ENCODE data around the gene E2F1.

The E2F1 gene

DNA sequence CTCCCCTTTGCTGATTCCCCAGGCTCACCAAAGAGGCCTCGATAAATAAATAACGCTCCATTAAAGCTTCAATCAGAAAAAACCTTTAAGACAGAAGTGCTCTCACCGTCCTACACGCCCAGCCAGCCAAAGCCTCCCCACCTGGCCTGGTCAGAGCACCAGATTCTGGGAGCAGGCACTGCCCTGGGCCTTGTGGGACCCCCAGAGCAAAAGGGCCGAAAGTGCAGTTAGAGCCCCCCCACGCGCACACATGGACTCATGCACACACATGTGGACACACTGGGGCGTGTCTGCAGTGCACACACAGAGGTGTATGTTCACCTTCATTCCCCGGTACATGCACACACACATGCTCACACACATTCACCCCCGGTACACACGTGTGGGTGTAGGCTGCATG lies 10.1 kb downstream of the E2F1 start:
- TF ChIP-seq, protein P1, sequence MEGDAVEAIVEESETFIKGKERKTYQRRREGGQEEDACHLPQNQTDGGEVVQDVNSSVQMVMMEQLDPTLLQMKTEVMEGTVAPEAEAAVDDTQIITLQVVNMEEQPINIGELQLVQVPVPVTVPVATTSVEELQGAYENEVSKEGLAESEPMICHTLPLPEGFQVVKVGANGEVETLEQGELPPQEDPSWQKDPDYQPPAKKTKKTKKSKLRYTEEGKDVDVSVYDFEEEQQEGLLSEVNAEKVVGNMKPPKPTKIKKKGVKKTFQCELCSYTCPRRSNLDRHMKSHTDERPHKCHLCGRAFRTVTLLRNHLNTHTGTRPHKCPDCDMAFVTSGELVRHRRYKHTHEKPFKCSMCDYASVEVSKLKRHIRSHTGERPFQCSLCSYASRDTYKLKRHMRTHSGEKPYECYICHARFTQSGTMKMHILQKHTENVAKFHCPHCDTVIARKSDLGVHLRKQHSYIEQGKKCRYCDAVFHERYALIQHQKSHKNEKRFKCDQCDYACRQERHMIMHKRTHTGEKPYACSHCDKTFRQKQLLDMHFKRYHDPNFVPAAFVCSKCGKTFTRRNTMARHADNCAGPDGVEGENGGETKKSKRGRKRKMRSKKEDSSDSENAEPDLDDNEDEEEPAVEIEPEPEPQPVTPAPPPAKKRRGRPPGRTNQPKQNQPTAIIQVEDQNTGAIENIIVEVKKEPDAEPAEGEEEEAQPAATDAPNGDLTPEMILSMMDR (IDR thresholded peaks at IDR 0.05; ENCODE audit: borderline replicate concordance, extremely low read depth, low read length, poor library complexity, severe bottlenecking) = no peak
- no peak for TF ChIP-seq EZH2 (IDR thresholded peaks at IDR 0.05; ENCODE audit: borderline replicate concordance, low read depth, low read length, severe bottlenecking)
- Histone ChIP-seq H3K36me3 (ENCODE audit: insufficient read depth, low read length) (peaks cover 55% of the 10 kb centered on the region), H3K4me3 (ENCODE audit: low read depth in 1 of 2, low read length in 2 of 2) (no peak overlapping the region), H3K4me2 (ENCODE audit: insufficient read depth, low read length) (no peak overlapping the region), H4K20me1 (ENCODE audit: insufficient read depth, low read length) (peaks cover 63% of the 10 kb centered on the region), H3K4me1 (ENCODE audit: insufficient read depth, low read length) (peaks cover 29% of the 10 kb centered on the region), H3K27me3 (ENCODE audit: insufficient read depth, low read length, poor library complexity) (no peaks in the 10 kb centered on the region), H3K27ac (ENCODE audit: low read length) (no peak overlapping the region), H2AFZ (ENCODE audit: low read depth, low read length) (no peak overlapping the region), H3K9ac (ENCODE audit: low read depth, low read length) (no peak overlapping the region), H3K79me2 (ENCODE audit: insufficient read depth, low read length) (peaks cover 18% of the 10 kb centered on the region), H3K9me3 (ENCODE audit: insufficient read depth, low read length, severe bottlenecking) (no peaks in the 10 kb centered on the region)
- DNase-seq (no peak), ATAC-seq (ENCODE audit: insufficient read depth, low read depth) (no peak)

DNA sequence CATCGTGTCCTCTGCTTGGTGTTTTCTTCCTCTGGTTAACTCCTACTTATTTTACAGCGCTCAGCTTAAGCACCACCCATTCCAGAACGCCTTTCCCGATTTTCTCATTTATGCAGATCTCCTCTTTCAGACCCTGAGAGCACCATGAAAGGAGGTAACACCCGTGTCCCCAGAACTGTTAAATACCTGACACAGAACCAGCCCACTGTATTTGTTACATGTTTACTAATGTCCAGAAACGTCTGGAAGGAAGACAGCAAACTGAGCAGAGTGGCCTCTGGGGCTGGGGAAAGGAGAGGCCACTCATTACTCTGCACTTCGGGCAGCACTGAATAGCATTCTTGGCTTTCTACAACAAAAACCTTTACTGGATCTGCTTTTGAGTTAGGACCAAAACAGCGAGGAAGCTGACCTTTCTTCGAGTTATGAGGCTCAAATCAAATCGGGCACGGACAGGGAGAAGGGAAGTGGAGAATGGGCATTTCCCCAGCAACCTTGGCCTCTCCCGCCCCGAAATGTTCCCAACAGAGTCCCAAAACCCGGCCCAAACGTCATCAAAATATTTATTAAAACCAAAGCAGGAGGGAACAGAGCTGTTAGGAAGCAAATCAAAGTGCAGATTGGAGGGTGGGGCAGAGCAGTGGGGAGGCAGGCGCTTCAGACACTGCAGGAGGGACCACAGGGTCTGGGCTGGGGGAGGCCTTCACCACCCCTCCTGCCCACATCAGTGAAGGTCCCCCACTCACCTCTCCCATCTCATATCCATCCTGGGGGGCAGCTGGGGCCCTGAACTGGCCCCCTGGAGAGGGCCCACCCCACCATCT lies 10.8 kb downstream of the E2F1 start:
- H2AFZ ChIP-seq (ENCODE audit: low read depth, low read length) = no peak overlapping the region

DNA sequence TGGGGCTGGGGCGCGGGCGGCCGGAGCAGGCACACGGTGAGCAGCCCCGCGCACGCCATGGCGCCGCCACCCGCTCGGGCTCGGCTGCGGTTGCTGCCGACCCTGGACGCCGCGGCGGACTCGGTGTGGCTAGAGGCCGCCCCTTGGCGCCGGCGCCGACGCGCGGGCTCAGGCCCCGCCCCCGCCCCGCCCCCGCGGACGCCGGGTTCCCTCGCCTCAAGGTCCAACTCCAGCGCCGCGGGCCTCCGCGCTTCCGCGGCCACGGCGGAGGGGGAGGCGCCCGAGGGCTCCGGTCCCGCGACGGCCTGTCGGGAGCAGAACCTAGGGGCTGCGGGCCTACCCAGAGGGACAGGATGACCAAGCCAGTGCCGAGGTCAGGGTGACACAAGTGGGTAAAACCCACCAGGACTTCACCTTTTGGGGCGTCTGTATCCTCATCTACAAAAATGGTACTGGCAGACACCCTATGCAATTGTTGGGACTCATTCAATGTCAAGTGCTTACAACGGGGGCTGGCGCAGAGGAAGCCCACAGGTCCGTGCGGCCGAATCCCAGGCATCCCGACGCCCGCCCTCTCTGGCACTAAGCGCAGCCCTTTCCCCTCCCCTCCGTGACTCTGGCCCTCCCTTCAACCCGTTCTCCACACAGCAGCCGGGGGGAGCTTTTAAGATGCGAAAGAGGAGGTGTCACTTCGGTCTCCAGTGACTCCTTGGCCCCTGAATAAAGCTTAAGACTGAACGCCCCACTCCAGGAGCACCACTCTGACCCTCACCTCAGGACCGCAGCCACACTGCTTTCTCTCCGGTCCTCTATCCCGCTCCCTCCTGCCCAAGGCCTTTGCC lies 11.7 kb downstream of the E2F1 start, which contains the start of gene NECAB3:
Gene NECAB3 (minus strand): TSS at position 135 of the 842 bp plus-strand sequence. CDS start 76 bp downstream, at position 59.
- H2AFZ ChIP-seq (ENCODE audit: low read depth, low read length) = peak within 1 kb of the TSS; percentile 74
- H3K9ac ChIP-seq (ENCODE audit: low read depth, low read length) = peak within 1 kb of the TSS; percentile 63
- TF ChIP-seq EZH2 (IDR thresholded peaks at IDR 0.05; ENCODE audit: borderline replicate concordance, low read depth, low read length, severe bottlenecking) = no peak
- TF ChIP-seq, protein P1 (IDR thresholded peaks at IDR 0.05; ENCODE audit: borderline replicate concordance, extremely low read depth, low read length, poor library complexity, severe bottlenecking) = no peak
- H4K20me1 ChIP-seq (ENCODE audit: insufficient read depth, low read length) = peaks cover 47% of the 10 kb centered on the region
- H3K4me1 ChIP-seq (ENCODE audit: insufficient read depth, low read length) = peaks cover 29% of the 10 kb centered on the region
- H3K9me3 ChIP-seq (ENCODE audit: insufficient read depth, low read length, severe bottlenecking) = no peaks in the 10 kb centered on the region
- peak within 1 kb of the TSS; percentile 27 to 63; a peak in 3 of 4 replicates for H3K4me3 ChIP-seq (ENCODE audit: low read depth in 1 of 2, low read length in 2 of 2)
- H3K27ac ChIP-seq (ENCODE audit: low read length) = peak within 1 kb of the TSS; percentile 52
- ATAC-seq (ENCODE audit: insufficient read depth, low read depth) (peak; percentile 76), DNase-seq (peak; percentile 67)
- peaks cover 42% of the 10 kb centered on the region for H3K36me3 ChIP-seq (ENCODE audit: insufficient read depth, low read length)
- H3K27me3 ChIP-seq (ENCODE audit: insufficient read depth, low read length, poor library complexity) = no peaks in the 10 kb centered on the region
- peaks cover 2% of the 10 kb centered on the region for H3K79me2 ChIP-seq (ENCODE audit: insufficient read depth, low read length)
- H3K4me2 ChIP-seq (ENCODE audit: insufficient read depth, low read length) = peak within 1 kb of the TSS; percentile 89

More for the DNA sequence above, 10.8 kb downstream of the E2F1 start:
- Histone ChIP-seq H3K4me1 (ENCODE audit: insufficient read depth, low read length) (peaks cover 29% of the 10 kb centered on the region), H3K4me3 (ENCODE audit: low read depth in 1 of 2, low read length in 2 of 2) (peak overlapping the region in 1 of 2 experiments; percentile 63; a peak in 2 of 4 replicates), H3K27ac (ENCODE audit: low read length) (peak overlapping the region; percentile 34; the same call in 1 of the 2 replicates), H4K20me1 (ENCODE audit: insufficient read depth, low read length) (peaks cover 55% of the 10 kb centered on the region), H3K9me3 (ENCODE audit: insufficient read depth, low read length, severe bottlenecking) (no peaks in the 10 kb centered on the region), H3K27me3 (ENCODE audit: insufficient read depth, low read length, poor library complexity) (no peaks in the 10 kb centered on the region), H3K79me2 (ENCODE audit: insufficient read depth, low read length) (peaks cover 11% of the 10 kb centered on the region), H3K9ac (ENCODE audit: low read depth, low read length) (peak overlapping the region; percentile 63), H3K4me2 (ENCODE audit: insufficient read depth, low read length) (peak overlapping the region; percentile 89), H3K36me3 (ENCODE audit: insufficient read depth, low read length) (peaks cover 47% of the 10 kb centered on the region)
- no peak for TF ChIP-seq EZH2 (IDR thresholded peaks at IDR 0.05; ENCODE audit: borderline replicate concordance, low read depth, low read length, severe bottlenecking)
- TF ChIP-seq, protein P1 (IDR thresholded peaks at IDR 0.05; ENCODE audit: borderline replicate concordance, extremely low read depth, low read length, poor library complexity, severe bottlenecking) = no peak
- DNase-seq (no peak), ATAC-seq (ENCODE audit: insufficient read depth, low read depth) (no peak)

Data from DND-41 (cell line).